GM20431 (cell line): Measurements from ENCODE around the gene XBP1.
"Not testable (repeated sequence)": the region's sequence is repeated elsewhere in the genome, so short reads cannot be mapped to it uniquely, and the experiment has no call there.

Experiments used
- in situ Hi-C: fragments of 300-500 bp; cut with MseI, MboI; formaldehyde crosslinking; loops from one replicate; pipeline ENCODE4 v1.15.0; 2020; ENCODE audit warnings: low sequenced_read_pairs; ENCODE audit not compliant: unreplicated experiment

Gene XBP1

GRCh38 chr22:28820885-28821284 lies 20.5 kb upstream of the XBP1 start:
- in situ Hi-C loops: no loop called here

- in situ Hi-C loops: no loop called here
Observed at GRCh38 chr22:28819253-28820096, 19.1 kb upstream of the XBP1 start.

GRCh38 chr22:28817919-28818859 lies 17.8 kb upstream of the XBP1 start:
- in situ Hi-C loops: no loop called here

- in situ Hi-C loops: no loop called here
Observed at GRCh38 chr22:28817064-28817463, 16.7 kb upstream of the XBP1 start.

GRCh38 chr22:28815729-28816128 lies 15.4 kb upstream of the XBP1 start:
- in situ Hi-C loops: no loop called here

GRCh38 chr22:28815111-28815510 lies 14.7 kb upstream of the XBP1 start:
- in situ Hi-C loops: no loop called here

- in situ Hi-C loops: no loop called here
Observed at GRCh38 chr22:28813772-28814518, 13.6 kb upstream of the XBP1 start.

- in situ Hi-C loops: no loop called here
Observed at GRCh38 chr22:28812516-28812915, 12.1 kb upstream of the XBP1 start.

- in situ Hi-C loops: no loop called here
Observed at GRCh38 chr22:28810821-28811491, 10.6 kb upstream of the XBP1 start.

- in situ Hi-C loops: no loop called here
Observed at GRCh38 chr22:28808716-28809355, 8.5 kb upstream of the XBP1 start.

GRCh38 chr22:28805426-28805825 lies 5.1 kb upstream of the XBP1 start:
- in situ Hi-C loops: not testable (repeated sequence)

GRCh38 chr22:28802595-28803123 lies 2.3 kb upstream of the XBP1 start:
- in situ Hi-C loops: no loop called here

- in situ Hi-C loops: no loop called here
Observed at GRCh38 chr22:28801845-28802594, 1.7 kb upstream of the XBP1 start.

GRCh38 chr22:28799606-28800307 lies 612 bp downstream of the XBP1 start:
- in situ Hi-C loops: no loop called here

GRCh38 chr22:28798810-28799605 lies 1.4 kb downstream of the XBP1 start:
- in situ Hi-C loops: no loop called here

GRCh38 chr22:28795932-28796856 lies 4.2 kb downstream of the XBP1 start:
- in situ Hi-C loops: no loop called here
